Measurements from ENCODE around the gene UPP1. TPM values are rescaled to one million over a fixed set of nuclear protein-coding genes. Genes with fewer than 3 reads are reported as not detected.
A peak's percentile ranks its signal among the peaks of the same experiment; 100 is the strongest.

Gene UPP1
- total and polyA plus RNA-seq, 2 of the 4 experiments (the other 2 are of a cell fraction) = 3.9 to 14.5 TPM

DNA sequence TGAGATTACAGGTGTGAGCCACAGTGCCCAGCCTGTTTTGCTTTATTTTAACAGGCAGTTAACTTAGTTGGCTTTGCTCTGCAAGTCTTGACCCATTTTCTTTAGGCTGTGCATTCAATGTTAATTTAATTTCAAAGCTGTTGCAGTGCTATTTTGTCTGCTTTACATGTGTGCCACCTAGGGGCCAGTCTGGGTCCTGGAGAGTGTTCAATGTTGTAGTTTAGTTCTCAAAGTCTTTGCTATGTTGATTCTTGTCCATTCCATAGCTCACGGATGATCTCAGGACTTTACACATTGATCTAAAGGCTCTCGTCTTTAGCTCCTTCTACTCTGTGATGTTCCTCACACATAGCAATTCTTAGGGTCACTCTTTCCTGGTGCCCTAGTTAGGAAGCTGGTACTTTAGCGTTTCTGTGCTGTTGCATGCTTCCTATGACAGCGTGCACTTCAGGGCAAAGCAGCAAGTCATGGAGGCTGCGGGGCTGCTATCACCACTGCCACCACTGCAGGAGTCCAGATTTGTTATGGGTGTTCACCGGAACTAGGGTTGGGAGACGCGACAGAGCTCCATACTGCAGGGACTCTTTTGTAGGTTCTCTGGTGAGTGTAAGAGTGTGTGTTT lies 65.8 kb downstream of the UPP1 start:
- H3K14ac ChIP-seq (replicated peaks; ENCODE audit: low read depth, low read length) = no peak overlapping the region
- no peak overlapping the region for H2BK15ac ChIP-seq (ENCODE audit: low read depth, low read length)
- 29% methylated on average over 1 of the region's 8 CpGs; no CpG with 5 or more reads in 1 of the 2 experiments for WGBS, 2 experiments (ENCODE audit: extremely low coverage in 2 of 2, insufficient read length in 1 of 2)
- peak overlapping the region in 1 of 2 experiments; percentile 23; a peak in 1 of 4 replicates for H4K8ac ChIP-seq (ENCODE audit: low read depth in 2 of 2, low read length in 2 of 2)
- no peak overlapping the region for H3K18ac ChIP-seq (ENCODE audit: low read depth, low read length)
- no peaks in the 10 kb centered on the region for H3K79me1 ChIP-seq (ENCODE audit: low read depth in 1 of 2, low read length in 2 of 2)
- H3K4ac ChIP-seq (ENCODE audit: low read depth, low read length) = no peak overlapping the region
- no TSS peak for BruUV-seq (replicated peaks)
- H3K4me2 ChIP-seq (ENCODE audit: low read depth, low read length) = no peak overlapping the region
- no peak overlapping the region for H4K91ac ChIP-seq (ENCODE audit: insufficient read depth, low read depth, low read length)
- H3K9me3 ChIP-seq (ENCODE audit: control insufficient read depth, insufficient read depth, low read length) = no peaks in the 10 kb centered on the region
- H3K56ac ChIP-seq (ENCODE audit: extremely low read depth, insufficient read depth, low read length) = no peak overlapping the region
- no peak overlapping the region for H2AK5ac ChIP-seq (ENCODE audit: low read depth, low read length)
- in situ Hi-C loops (cut with MboI; ENCODE audit: low sequenced_read_pairs) (no loop called here), intact Hi-C loops (cut with micrococcal nuclease) (loop anchor here (1.0 kb wide), 2 partner anchors 164 to 210 kb away; no protein-coding TSS in a partner anchor), dilution Hi-C loops (cut with HindIII; ENCODE audit: low sequenced_read_pairs, unreplicated experiment) (no loop called here)
- no peak overlapping the region for H4K5ac ChIP-seq (ENCODE audit: low read depth, low read length)
- no peak overlapping the region for H3K23ac ChIP-seq (ENCODE audit: low read depth, low read length)
- POLR2A ChIA-PET (ENCODE audit: unreplicated experiment) = no interaction called here
- no peaks in the 10 kb centered on the region for H3K36me3 ChIP-seq (ENCODE audit: control insufficient read depth, insufficient read depth, low read length)
- H3K9me1 ChIP-seq (ENCODE audit: insufficient read depth, low read length) = peaks cover 4% of the 10 kb centered on the region
- H4K20me1 ChIP-seq (ENCODE audit: insufficient read depth, low read length) = no peaks in the 10 kb centered on the region
- no peak overlapping the region for H3K9ac ChIP-seq (ENCODE audit: low read depth, low read length)
- ATAC-seq (ENCODE audit: low read depth) (peak; percentile 93), DNase-seq (peak; percentile 57)
- H2BK5ac ChIP-seq (ENCODE audit: low read depth, low read length, poor library complexity, severe bottlenecking) = no peak overlapping the region
- 0 out of 2 replicates have a peak overlapping the region, but pooled peaks have one; percentile 32 for H2BK20ac ChIP-seq (ENCODE audit: low read depth, low read length)
- no peak overlapping the region for H2AFZ ChIP-seq (replicated peaks; ENCODE audit: low read length, poor library complexity)
- H2BK120ac ChIP-seq (ENCODE audit: low read depth, low read length) = peak overlapping the region; percentile 44; the same call in 1 of the 2 replicates
- no peak overlapping the region for H3K4me3 ChIP-seq (ENCODE audit: insufficient read depth, low read depth, low read length)
- peaks cover 3% of the 10 kb centered on the region; the same call in 1 of the 2 replicates for H3K4me1 ChIP-seq (ENCODE audit: control insufficient read depth, insufficient read depth, low read length)
- H3K27ac ChIP-seq (ENCODE audit: insufficient read depth, low read length) = no peak overlapping the region
- no peak overlapping the region for H2AK9ac ChIP-seq (replicated peaks; ENCODE audit: low read depth, low read length, poor library complexity)
- CTCF ChIA-PET = interaction anchor here (0.7 to 1.9 kb wide), 13 partner anchors 10 to 340 kb away, joined by 3 to 12 read pairs (median 4); no protein-coding TSS in a partner anchor
- peaks cover 8% of the 10 kb centered on the region for H3K27me3 ChIP-seq (ENCODE audit: control insufficient read depth, insufficient read depth, low read length)
- TF ChIP-seq, protein P1, sequence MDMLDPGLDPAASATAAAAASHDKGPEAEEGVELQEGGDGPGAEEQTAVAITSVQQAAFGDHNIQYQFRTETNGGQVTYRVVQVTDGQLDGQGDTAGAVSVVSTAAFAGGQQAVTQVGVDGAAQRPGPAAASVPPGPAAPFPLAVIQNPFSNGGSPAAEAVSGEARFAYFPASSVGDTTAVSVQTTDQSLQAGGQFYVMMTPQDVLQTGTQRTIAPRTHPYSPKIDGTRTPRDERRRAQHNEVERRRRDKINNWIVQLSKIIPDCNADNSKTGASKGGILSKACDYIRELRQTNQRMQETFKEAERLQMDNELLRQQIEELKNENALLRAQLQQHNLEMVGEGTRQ (IDR thresholded peaks at IDR 0.05; ENCODE audit: low read depth, low read length) = no peak
- TF ChIP-seq RCOR1 (IDR thresholded peaks at IDR 0.05; ENCODE audit: insufficient replicate concordance, low read length) (no peak), POLR2A (IDR thresholded peaks at IDR 0.05; ENCODE audit: low read depth, low read length) (no peak), MXI1 (IDR thresholded peaks at IDR 0.05; ENCODE audit: borderline replicate concordance, low read depth, low read length) (no peak), MAZ (IDR thresholded peaks at IDR 0.05; ENCODE audit: borderline replicate concordance, low read depth, low read length) (no peak), CHD1 (IDR thresholded peaks at IDR 0.05; ENCODE audit: low read depth, low read length) (no peak), NFE2L2 (IDR thresholded peaks at IDR 0.05; ENCODE audit: low read depth, low read length) (no peak), SMC3 (IDR thresholded peaks at IDR 0.05; ENCODE audit: low read depth, low read length) (peak; percentile 55), CEBPB (IDR thresholded peaks at IDR 0.05; ENCODE audit: low read depth, low read length) (no peak), RAD21 (IDR thresholded peaks at IDR 0.05; ENCODE audit: low read length) (peak; percentile 83)
- TF ChIP-seq, protein P2, sequence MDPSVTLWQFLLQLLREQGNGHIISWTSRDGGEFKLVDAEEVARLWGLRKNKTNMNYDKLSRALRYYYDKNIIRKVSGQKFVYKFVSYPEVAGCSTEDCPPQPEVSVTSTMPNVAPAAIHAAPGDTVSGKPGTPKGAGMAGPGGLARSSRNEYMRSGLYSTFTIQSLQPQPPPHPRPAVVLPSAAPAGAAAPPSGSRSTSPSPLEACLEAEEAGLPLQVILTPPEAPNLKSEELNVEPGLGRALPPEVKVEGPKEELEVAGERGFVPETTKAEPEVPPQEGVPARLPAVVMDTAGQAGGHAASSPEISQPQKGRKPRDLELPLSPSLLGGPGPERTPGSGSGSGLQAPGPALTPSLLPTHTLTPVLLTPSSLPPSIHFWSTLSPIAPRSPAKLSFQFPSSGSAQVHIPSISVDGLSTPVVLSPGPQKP (IDR thresholded peaks at IDR 0.05; ENCODE audit: borderline replicate concordance, low read depth, low read length) = no peak
- TF ChIP-seq, protein P3, sequence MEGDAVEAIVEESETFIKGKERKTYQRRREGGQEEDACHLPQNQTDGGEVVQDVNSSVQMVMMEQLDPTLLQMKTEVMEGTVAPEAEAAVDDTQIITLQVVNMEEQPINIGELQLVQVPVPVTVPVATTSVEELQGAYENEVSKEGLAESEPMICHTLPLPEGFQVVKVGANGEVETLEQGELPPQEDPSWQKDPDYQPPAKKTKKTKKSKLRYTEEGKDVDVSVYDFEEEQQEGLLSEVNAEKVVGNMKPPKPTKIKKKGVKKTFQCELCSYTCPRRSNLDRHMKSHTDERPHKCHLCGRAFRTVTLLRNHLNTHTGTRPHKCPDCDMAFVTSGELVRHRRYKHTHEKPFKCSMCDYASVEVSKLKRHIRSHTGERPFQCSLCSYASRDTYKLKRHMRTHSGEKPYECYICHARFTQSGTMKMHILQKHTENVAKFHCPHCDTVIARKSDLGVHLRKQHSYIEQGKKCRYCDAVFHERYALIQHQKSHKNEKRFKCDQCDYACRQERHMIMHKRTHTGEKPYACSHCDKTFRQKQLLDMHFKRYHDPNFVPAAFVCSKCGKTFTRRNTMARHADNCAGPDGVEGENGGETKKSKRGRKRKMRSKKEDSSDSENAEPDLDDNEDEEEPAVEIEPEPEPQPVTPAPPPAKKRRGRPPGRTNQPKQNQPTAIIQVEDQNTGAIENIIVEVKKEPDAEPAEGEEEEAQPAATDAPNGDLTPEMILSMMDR (conservative IDR thresholded peaks at IDR 0.05; ENCODE audit: low read depth, low read length) = peak; percentile 78

Data from IMR-90 (cell line).